Measurements from ENCODE around the gene ESR1.
"Not testable (repeated sequence)": the region's sequence is repeated elsewhere in the genome, so short reads cannot be mapped to it uniquely, and the experiment has no call there.

ESR1 gene

GRCh38 chr6:151975795-151976194 lies 168.3 kb downstream of the ESR1 start:
- DNase-seq (ENCODE audit: low read depth in 2 of 2), result no peak

GRCh38 chr6:151988199-151988598 lies 180.7 kb downstream of the ESR1 start:
- not testable (repeated sequence) for DNase-seq (ENCODE audit: low read depth in 2 of 2)

GRCh38 chr6:151992091-151992490 lies 184.6 kb downstream of the ESR1 start:
- DNase-seq (ENCODE audit: low read depth in 2 of 2), result no peak

- no peak for DNase-seq (ENCODE audit: low read depth in 2 of 2)
Observed at GRCh38 chr6:151993364-151993763, 185.9 kb downstream of the ESR1 start.

- no peak for DNase-seq (ENCODE audit: low read depth in 2 of 2)
Observed at GRCh38 chr6:151998784-151999183, 191.3 kb downstream of the ESR1 start.

GRCh38 chr6:151999194-151999593 lies 191.7 kb downstream of the ESR1 start:
- no peak for DNase-seq (ENCODE audit: low read depth in 2 of 2)

GRCh38 chr6:152001408-152001807 lies 193.9 kb downstream of the ESR1 start:
- DNase-seq (ENCODE audit: low read depth in 2 of 2), result no peak

- DNase-seq (ENCODE audit: low read depth in 2 of 2), result no peak
Observed at GRCh38 chr6:152002306-152002705, 194.8 kb downstream of the ESR1 start.

GRCh38 chr6:152004036-152004566 lies 196.6 kb downstream of the ESR1 start:
- DNase-seq (ENCODE audit: low read depth in 2 of 2), result no peak

GRCh38 chr6:152004896-152005295 lies 197.4 kb downstream of the ESR1 start:
- no peak for DNase-seq (ENCODE audit: low read depth in 2 of 2)

- no peak for DNase-seq (ENCODE audit: low read depth in 2 of 2)
Observed at GRCh38 chr6:152008779-152009178, 201.3 kb downstream of the ESR1 start.

GRCh38 chr6:152012227-152012626 lies 204.7 kb downstream of the ESR1 start:
- no peak for DNase-seq (ENCODE audit: low read depth in 2 of 2)

GRCh38 chr6:152018876-152019275 lies 211.4 kb downstream of the ESR1 start:
- no peak for DNase-seq (ENCODE audit: low read depth in 2 of 2)

- DNase-seq (ENCODE audit: low read depth in 2 of 2), result no peak
Observed at GRCh38 chr6:152022303-152022702, 214.8 kb downstream of the ESR1 start.

GRCh38 chr6:152023613-152024012 lies 216.1 kb downstream of the ESR1 start:
- no peak for DNase-seq (ENCODE audit: low read depth in 2 of 2)

- DNase-seq (ENCODE audit: low read depth in 2 of 2), result no peak
Observed at GRCh38 chr6:152026291-152026690, 218.8 kb downstream of the ESR1 start.

- not testable (repeated sequence) for DNase-seq (ENCODE audit: low read depth in 2 of 2)
Observed at GRCh38 chr6:152026744-152027143, 219.3 kb downstream of the ESR1 start.

- not testable (repeated sequence) for DNase-seq (ENCODE audit: low read depth in 2 of 2)
Observed at GRCh38 chr6:152033765-152034164, 226.3 kb downstream of the ESR1 start.

GRCh38 chr6:152034631-152035030 lies 227.1 kb downstream of the ESR1 start:
- no peak for DNase-seq (ENCODE audit: low read depth in 2 of 2)

GRCh38 chr6:152046118-152046517 lies 238.6 kb downstream of the ESR1 start:
- DNase-seq (ENCODE audit: low read depth in 2 of 2), result no peak

GRCh38 chr6:152048921-152049320 lies 241.4 kb downstream of the ESR1 start:
- no peak for DNase-seq (ENCODE audit: low read depth in 2 of 2)

- no peak for DNase-seq (ENCODE audit: low read depth in 2 of 2)
Observed at GRCh38 chr6:152049502-152049901, 242.0 kb downstream of the ESR1 start.

GRCh38 chr6:152050451-152051195 lies 243.1 kb downstream of the ESR1 start:
- DNase-seq (ENCODE audit: low read depth in 2 of 2), result no peak

- DNase-seq (ENCODE audit: low read depth in 2 of 2), result no peak
Observed at GRCh38 chr6:152052061-152052460, 244.6 kb downstream of the ESR1 start.
